Suprapubic skin (tissue), 4 donors: ENCODE results near the gene FSTL3. TPM values are rescaled to one million over a fixed set of nuclear protein-coding genes. Genes with fewer than 3 reads are reported as not detected.

Experiments used
- DNase-seq, 2 donors: peaks; one replicate each; pipeline ENCODE4 v3.0.0-alpha.2; 2019; ENCODE audit warnings: low spot score in 2 of 2
- H3K27ac ChIP-seq: fragments of 200-600 bp; sonication (generic); one replicate; pipeline ENCODE4 v1.5.1; 2019
- H3K27me3 ChIP-seq: fragments of 200-600 bp; sonication (generic); one replicate; pipeline ENCODE4 v1.5.1; 2019
- H3K36me3 ChIP-seq: fragments of 200-600 bp; sonication (generic); one replicate; pipeline ENCODE4 v1.5.1; 2019
- H3K4me1 ChIP-seq: fragments of 200-600 bp; sonication (generic); one replicate; pipeline ENCODE4 v1.5.1; 2019
- H3K4me3 ChIP-seq: fragments of 200-600 bp; sonication (generic); one replicate; pipeline ENCODE4 v1.5.1; 2019; ENCODE audit warnings: mild to moderate bottlenecking
- H3K9me3 ChIP-seq: fragments of 200-600 bp; sonication (generic); one replicate; pipeline ENCODE4 v1.5.1; 2019
- EP300 ChIP-seq: sonication (generic); formaldehyde crosslinking; IDR thresholded peaks from one replicate; pipeline ENCODE4 v1.6.1; 2017; ENCODE audit warnings: antibody characterized with exemption
- POLR2A ChIP-seq, 2 donors: fragments of 450-650 bp; IDR thresholded peaks; one replicate each; pipeline ENCODE4 v1.6.1; 2017; ENCODE audit warnings: antibody characterized with exemption in 2 of 2, mild to moderate bottlenecking in 2 of 2, moderate library complexity in 2 of 2
- POLR2AphosphoS5 ChIP-seq, 3 donors: sonication (generic); formaldehyde crosslinking; IDR thresholded peaks; one replicate each; pipeline ENCODE4 v1.6.1; 2017; ENCODE audit warnings: antibody characterized with exemption in 3 of 3
- whole genome bisulfite sequencing: methylation state at CpG from one replicate; pipeline ENCODE4 v1.1.5; 2018; 5-methylcytosine and 5-hydroxymethylcytosine counted together
- total RNA-seq, 4 donors: library from RNA; depleted of rRNA; stranded (reverse); fragments of >200 nt; gene quantifications; one replicate each; pipeline ENCODE4 v1.1.0, GENCODE V29; 2016
- TF ChIP-seq, protein P1 (sequence below), 2 donors: fragments of 200-600 bp in 1 of 2; fragments of 450-650 bp in 1 of 2; sonication (generic) in 1 of 2; IDR thresholded peaks; one replicate each; pipeline ENCODE4 v1.5.1; 2016 to 2019; ENCODE audit warnings: antibody characterized with exemption in 2 of 2, mild to moderate bottlenecking in 1 of 2, moderate library complexity in 1 of 2

The FSTL3 gene
- total RNA-seq, 4 donors from 2014 or later: 19.6 to 61.4 (median 59.0) TPM

DNA sequence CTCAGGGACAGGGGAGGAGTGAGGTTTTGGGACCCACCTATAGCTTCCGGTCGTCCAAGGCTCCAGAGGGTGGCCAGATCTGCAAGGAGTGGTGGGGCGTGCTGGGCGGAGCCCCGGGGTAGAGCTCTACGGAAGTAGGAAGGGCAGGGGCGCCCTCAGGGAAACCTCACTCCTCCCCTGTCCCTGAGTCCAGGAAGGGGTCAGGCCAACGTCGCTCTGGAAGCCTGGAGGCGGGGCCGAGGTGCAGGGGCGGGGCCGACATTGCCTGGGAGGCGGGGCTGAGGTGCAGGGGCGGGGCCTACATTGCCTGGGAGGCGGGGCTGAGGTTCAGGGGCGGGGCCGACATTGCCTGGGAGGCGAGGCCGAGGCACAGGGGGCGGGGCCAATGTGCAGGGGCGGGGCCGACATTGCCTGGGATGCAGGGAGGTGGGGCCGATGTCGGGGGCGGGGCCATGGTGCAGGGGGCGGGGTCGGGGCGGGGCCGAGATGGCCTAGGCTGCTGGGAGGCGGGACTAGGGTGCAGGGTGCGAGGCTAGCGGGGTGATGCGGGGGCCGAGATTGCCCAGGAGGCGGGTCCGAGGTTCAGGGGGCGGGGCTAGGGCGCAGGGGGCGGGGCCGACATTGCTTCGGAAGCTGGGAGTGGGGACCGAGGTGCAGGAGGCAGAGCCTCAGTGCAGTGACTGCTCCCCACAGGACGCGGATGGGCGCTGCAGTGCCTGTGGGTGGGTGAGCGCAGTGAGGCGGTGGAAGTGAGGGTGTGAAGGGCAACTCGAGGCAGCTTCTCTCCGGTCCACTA is 27.7 kb downstream of the FSTL3 start:
- Histone ChIP-seq H3K27ac (no peak overlapping the region), H3K36me3 (no peaks in the 10 kb centered on the region), H3K9me3 (no peaks in the 10 kb centered on the region), H3K27me3 (no peaks in the 10 kb centered on the region), H3K4me1 (peaks cover 23% of the 10 kb centered on the region), H3K4me3 (peak overlapping the region; percentile 11)
- 10% methylated on average over 29 of the region's 50 CpGs for WGBS
- TF ChIP-seq POLR2AphosphoS5 (IDR thresholded peaks at IDR 0.05) (no peak), POLR2A (IDR thresholded peaks at IDR 0.05) (no peak), EP300 (no peak)
- TF ChIP-seq, protein P1, sequence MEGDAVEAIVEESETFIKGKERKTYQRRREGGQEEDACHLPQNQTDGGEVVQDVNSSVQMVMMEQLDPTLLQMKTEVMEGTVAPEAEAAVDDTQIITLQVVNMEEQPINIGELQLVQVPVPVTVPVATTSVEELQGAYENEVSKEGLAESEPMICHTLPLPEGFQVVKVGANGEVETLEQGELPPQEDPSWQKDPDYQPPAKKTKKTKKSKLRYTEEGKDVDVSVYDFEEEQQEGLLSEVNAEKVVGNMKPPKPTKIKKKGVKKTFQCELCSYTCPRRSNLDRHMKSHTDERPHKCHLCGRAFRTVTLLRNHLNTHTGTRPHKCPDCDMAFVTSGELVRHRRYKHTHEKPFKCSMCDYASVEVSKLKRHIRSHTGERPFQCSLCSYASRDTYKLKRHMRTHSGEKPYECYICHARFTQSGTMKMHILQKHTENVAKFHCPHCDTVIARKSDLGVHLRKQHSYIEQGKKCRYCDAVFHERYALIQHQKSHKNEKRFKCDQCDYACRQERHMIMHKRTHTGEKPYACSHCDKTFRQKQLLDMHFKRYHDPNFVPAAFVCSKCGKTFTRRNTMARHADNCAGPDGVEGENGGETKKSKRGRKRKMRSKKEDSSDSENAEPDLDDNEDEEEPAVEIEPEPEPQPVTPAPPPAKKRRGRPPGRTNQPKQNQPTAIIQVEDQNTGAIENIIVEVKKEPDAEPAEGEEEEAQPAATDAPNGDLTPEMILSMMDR (IDR thresholded peaks at IDR 0.05): no peak
- DNase-seq: peak in 1 of 2 donors; percentile 91

DNA sequence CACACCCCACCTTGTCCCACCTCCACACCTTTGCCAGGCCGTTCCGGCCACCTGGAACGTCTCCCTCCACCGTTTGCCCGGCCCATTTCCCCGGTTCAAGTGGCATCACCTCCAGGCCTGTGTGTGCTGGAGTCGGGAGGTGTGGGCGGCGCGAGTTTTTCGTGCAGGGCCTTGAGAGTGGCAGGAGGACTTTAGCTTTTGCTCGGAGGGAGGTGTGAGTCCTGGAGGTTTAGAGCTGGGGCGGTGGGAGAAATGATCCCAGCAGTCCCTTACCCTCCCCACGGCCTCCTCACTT is 28.2 kb downstream of the FSTL3 start:
- peaks cover 5% of the 10 kb centered on the region for H3K27me3 ChIP-seq
- TF ChIP-seq EP300 (no peak), POLR2AphosphoS5 (IDR thresholded peaks at IDR 0.05) (no peak), POLR2A (IDR thresholded peaks at IDR 0.05) (no peak)
- TF ChIP-seq, protein P1 (IDR thresholded peaks at IDR 0.05): no peak
- DNase-seq: no peak
- no peak overlapping the region for H3K27ac ChIP-seq
- no peaks in the 10 kb centered on the region for H3K9me3 ChIP-seq
- no peak overlapping the region for H3K4me3 ChIP-seq
- H3K36me3 ChIP-seq: no peaks in the 10 kb centered on the region
- WGBS: 44% methylated on average over 14 of the region's 14 CpGs
- peaks cover 27% of the 10 kb centered on the region for H3K4me1 ChIP-seq

DNA sequence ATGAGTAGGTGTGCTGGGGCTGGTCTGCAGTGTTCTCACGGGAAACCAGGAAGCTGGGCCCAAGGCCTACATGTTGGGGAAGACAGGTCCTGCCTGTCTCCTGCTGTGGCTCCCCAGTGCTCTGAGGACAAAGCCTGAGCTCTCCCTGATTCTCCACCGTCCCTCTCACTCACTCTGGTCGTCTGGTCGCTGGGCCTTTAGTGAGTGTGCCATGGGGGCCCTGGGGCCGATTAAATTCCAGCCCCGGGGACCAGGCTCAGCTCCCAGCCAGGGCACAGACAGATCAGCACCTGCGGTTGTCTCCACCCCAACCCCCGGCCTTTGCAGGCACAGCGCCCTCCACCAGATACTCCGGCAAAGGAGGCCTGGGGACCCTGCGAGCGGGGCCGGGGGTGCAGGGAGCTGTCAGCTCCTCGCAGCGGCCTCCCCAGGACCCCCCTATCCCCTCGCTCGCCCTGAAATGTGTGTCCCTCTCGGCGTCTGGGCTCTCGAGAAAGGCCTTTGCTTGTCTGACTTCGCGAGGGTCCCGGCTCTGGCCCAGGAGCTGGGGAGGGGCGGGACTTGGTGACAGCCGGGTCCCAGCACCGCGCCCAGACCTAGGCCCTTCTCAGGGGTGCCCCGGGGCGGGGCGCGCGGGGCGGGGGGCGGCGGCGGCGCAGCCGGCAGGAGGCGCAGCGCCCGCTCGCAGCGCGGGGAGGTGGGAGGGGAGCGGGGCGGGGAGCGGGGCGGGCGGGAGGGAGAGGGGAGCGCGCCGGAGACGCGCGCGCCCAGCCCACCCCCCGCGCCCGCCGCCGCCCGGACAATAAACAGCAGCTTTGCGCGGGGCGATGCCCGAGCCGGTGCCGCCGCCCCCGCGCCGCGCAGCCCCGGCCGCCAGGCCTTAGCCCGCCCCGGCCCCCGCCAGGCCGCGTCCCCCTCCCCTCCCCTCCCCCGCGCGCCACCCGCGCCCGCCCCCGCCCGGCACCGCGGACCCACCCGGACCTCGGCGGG is 32.3 kb downstream of the FSTL3 start, which contains the start of gene PALM:
TSS of gene PALM (plus strand) at position 782 of the 990 bp plus-strand sequence. CDS start 212 bp downstream, outside the sequence.
- WGBS: 69% methylated on average over 2 of the region's 93 CpGs
- DNase-seq: no peak
- Histone ChIP-seq H3K4me3 (peak within 1 kb of the TSS; percentile 90), H3K4me1 (peaks cover 46% of the 10 kb centered on the region), H3K27ac (peak within 1 kb of the TSS; percentile 91), H3K36me3 (no peaks in the 10 kb centered on the region), H3K27me3 (peaks cover 7% of the 10 kb centered on the region), H3K9me3 (no peaks in the 10 kb centered on the region)
- no peak for TF ChIP-seq POLR2AphosphoS5 (IDR thresholded peaks at IDR 0.05)
- TF ChIP-seq, protein P1 (IDR thresholded peaks at IDR 0.05): peak in 1 of 2 donors; percentile 31

DNA sequence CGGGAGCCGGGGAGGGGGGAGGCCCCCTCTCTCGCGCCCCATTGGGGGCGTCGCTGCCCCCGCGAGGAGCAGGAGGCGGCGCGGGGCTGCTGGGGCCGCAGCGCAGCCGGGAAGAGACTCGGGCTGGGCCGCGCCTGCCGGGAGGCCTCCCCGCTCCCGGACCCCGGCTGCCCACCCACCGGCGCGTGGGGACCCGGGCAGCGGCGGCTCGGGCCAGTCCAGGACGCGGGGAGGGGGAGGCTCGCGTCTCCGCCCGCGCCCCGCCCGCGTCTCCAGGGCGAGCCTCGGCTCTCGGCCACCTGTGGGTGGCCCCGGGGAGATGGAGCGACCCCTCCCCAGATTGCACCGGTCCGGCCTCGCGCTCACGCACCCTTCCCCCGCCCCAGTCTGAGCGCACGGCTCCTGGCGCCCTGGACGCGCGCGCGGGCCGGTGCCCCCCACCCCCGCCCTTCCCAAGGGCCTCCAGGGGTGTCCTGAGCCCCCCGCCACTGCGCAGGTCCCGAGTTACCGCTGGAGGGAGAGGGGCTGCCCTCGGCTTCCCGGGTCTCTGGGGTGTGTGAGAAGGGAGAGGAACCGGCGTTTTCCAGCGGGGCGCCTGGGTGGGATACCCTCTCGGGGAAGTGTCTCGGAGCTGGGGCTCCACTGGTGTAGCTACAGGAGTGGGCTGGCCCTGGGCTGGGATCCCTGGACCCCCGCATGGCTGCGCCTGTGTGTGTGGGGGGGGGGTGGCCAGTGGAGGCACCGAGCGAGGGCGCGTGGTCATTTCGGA is 33.2 kb downstream of the FSTL3 start:
- TF ChIP-seq EP300: no peak
- TF ChIP-seq, protein P1 (IDR thresholded peaks at IDR 0.05): no peak
- TF ChIP-seq POLR2AphosphoS5 (IDR thresholded peaks at IDR 0.05): no peak
- no peak for TF ChIP-seq POLR2A (IDR thresholded peaks at IDR 0.05)
- Histone ChIP-seq H3K27ac (peak overlapping the region; percentile 91), H3K36me3 (no peaks in the 10 kb centered on the region), H3K4me3 (peak overlapping the region; percentile 90), H3K27me3 (peaks cover 7% of the 10 kb centered on the region), H3K9me3 (no peaks in the 10 kb centered on the region), H3K4me1 (peaks cover 36% of the 10 kb centered on the region)
- no CpG with 5 or more reads among the region's 78 CpGs for WGBS
- DNase-seq: no peak
